ENCODE data around the gene ARNT2.

The ARNT2 gene

DNA sequence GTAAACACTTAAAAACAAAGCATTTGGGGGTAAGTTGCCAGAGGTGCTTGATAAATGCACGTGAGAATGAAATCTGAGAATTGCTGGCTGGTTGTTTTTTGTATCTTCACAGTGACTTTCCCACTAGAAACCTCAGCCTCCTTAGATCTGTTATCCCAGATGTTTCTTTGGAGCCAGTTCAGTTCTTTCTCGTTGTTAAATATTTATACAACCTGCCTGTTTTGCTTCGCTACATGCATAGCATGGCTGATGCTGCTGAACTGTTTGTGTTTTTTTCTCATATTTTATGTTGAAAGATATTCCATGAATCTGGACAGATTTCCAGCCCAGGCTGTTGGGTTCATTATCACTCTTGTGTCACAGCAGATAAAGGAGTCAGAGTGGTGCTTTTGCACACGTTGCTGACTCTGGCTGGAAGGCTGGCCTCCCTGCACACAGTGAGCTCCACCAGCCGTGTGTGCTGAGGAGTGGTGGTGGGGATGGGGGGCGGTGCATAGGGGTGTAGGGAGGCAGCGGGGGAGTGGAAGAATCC lies 80.2 kb downstream of the ARNT2 start:
- TF ChIP-seq ZNF70 (CRISPR knock-in tag; IDR thresholded peaks at IDR 0.05) (no peak), TOX (CRISPR knock-in tag; IDR thresholded peaks at IDR 0.05; ENCODE audit: borderline replicate concordance) (no peak), TCF4 (CRISPR knock-in tag; IDR thresholded peaks at IDR 0.05; ENCODE audit: borderline replicate concordance) (no peak), ESRRG (CRISPR knock-in tag; IDR thresholded peaks at IDR 0.05) (no peak), OSR1 (CRISPR knock-in tag; IDR thresholded peaks at IDR 0.05) (no peak)
- TF ChIP-seq, protein P1, sequence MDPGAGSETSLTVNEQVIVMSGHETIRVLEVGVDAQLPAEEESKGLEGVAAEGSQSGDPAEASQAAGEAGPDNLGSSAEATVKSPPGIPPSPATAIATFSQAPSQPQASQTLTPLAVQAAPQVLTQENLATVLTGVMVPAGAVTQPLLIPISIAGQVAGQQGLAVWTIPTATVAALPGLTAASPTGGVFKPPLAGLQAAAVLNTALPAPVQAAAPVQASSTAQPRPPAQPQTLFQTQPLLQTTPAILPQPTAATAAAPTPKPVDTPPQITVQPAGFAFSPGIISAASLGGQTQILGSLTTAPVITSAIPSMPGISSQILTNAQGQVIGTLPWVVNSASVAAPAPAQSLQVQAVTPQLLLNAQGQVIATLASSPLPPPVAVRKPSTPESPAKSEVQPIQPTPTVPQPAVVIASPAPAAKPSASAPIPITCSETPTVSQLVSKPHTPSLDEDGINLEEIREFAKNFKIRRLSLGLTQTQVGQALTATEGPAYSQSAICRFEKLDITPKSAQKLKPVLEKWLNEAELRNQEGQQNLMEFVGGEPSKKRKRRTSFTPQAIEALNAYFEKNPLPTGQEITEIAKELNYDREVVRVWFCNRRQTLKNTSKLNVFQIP (CRISPR knock-in tag; IDR thresholded peaks at IDR 0.05; ENCODE audit: borderline replicate concordance, low read depth) = no peak
- ATAC-seq = no peak

DNA sequence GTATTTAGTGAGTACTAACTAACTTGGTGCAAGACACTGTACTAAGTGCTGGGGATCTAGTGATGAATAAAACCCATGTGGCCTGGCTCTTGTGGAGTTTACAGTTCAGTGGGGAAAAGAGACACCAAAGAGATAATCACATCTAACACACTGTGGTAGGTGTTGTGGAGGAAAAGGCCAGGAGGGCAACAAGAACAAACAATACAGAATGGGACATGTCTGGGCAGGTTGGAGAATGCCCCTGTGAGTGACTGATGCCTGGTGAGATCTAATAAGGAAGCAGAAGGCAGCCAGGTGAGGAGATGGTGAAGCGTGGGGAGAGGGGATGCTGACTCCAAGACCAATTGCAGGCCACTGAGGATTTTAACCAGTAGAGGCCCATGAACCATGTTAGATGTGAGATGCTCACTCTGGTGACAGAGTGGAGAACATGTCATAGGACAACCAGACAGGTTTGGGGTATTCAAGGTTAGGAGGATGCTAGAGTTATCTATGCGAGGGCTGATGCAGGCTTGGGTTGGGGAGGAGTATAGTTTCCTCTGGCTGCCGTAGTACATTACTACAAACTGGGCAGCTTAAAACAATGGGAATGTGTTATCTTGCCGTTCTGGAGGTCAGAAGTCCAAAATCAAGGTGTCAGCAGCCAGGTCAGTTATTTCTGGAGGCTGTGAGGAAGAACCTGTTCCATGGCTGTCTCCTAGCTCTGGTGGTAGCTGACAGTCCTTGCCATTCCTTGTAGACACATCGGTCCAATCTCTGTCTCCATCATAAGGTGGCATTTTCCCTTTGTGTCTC lies 81.4 kb downstream of the ARNT2 start:
- no peak for ATAC-seq
- TF ChIP-seq, protein P2, sequence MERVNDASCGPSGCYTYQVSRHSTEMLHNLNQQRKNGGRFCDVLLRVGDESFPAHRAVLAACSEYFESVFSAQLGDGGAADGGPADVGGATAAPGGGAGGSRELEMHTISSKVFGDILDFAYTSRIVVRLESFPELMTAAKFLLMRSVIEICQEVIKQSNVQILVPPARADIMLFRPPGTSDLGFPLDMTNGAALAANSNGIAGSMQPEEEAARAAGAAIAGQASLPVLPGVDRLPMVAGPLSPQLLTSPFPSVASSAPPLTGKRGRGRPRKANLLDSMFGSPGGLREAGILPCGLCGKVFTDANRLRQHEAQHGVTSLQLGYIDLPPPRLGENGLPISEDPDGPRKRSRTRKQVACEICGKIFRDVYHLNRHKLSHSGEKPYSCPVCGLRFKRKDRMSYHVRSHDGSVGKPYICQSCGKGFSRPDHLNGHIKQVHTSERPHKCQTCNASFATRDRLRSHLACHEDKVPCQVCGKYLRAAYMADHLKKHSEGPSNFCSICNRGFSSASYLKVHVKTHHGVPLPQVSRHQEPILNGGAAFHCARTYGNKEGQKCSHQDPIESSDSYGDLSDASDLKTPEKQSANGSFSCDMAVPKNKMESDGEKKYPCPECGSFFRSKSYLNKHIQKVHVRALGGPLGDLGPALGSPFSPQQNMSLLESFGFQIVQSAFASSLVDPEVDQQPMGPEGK (CRISPR knock-in tag; IDR thresholded peaks at IDR 0.05; ENCODE audit: borderline replicate concordance) = no peak
- TF ChIP-seq ESRRG (CRISPR knock-in tag; IDR thresholded peaks at IDR 0.05) (no peak), TOX (CRISPR knock-in tag; IDR thresholded peaks at IDR 0.05; ENCODE audit: borderline replicate concordance) (no peak), ZFP30 (CRISPR knock-in tag; IDR thresholded peaks at IDR 0.05) (no peak), ZNF8 (CRISPR knock-in tag; IDR thresholded peaks at IDR 0.05) (no peak), ZFP3 (CRISPR knock-in tag; IDR thresholded peaks at IDR 0.05) (no peak), BACH2 (CRISPR knock-in tag; IDR thresholded peaks at IDR 0.05; ENCODE audit: borderline replicate concordance) (no peak), ARNTL (CRISPR knock-in tag; IDR thresholded peaks at IDR 0.05; ENCODE audit: borderline replicate concordance, low read depth) (no peak), GLIS3 (CRISPR knock-in tag; IDR thresholded peaks at IDR 0.05) (no peak), TCF4 (CRISPR knock-in tag; IDR thresholded peaks at IDR 0.05; ENCODE audit: borderline replicate concordance) (no peak), ISL1 (CRISPR knock-in tag; IDR thresholded peaks at IDR 0.05) (no peak), ZC3H10 (CRISPR knock-in tag; IDR thresholded peaks at IDR 0.05) (no peak), ZNF70 (CRISPR knock-in tag; IDR thresholded peaks at IDR 0.05) (no peak), PPARA (CRISPR knock-in tag; IDR thresholded peaks at IDR 0.05; ENCODE audit: borderline replicate concordance) (no peak), SNAI2 (CRISPR knock-in tag; IDR thresholded peaks at IDR 0.05) (no peak)
- TF ChIP-seq, protein P3, sequence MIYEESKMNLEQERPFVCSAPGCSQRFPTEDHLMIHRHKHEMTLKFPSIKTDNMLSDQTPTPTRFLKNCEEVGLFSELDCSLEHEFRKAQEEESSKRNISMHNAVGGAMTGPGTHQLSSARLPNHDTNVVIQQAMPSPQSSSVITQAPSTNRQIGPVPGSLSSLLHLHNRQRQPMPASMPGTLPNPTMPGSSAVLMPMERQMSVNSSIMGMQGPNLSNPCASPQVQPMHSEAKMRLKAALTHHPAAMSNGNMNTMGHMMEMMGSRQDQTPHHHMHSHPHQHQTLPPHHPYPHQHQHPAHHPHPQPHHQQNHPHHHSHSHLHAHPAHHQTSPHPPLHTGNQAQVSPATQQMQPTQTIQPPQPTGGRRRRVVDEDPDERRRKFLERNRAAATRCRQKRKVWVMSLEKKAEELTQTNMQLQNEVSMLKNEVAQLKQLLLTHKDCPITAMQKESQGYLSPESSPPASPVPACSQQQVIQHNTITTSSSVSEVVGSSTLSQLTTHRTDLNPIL (CRISPR knock-in tag; IDR thresholded peaks at IDR 0.05; ENCODE audit: low read depth) = no peak
- TF ChIP-seq, protein P4, sequence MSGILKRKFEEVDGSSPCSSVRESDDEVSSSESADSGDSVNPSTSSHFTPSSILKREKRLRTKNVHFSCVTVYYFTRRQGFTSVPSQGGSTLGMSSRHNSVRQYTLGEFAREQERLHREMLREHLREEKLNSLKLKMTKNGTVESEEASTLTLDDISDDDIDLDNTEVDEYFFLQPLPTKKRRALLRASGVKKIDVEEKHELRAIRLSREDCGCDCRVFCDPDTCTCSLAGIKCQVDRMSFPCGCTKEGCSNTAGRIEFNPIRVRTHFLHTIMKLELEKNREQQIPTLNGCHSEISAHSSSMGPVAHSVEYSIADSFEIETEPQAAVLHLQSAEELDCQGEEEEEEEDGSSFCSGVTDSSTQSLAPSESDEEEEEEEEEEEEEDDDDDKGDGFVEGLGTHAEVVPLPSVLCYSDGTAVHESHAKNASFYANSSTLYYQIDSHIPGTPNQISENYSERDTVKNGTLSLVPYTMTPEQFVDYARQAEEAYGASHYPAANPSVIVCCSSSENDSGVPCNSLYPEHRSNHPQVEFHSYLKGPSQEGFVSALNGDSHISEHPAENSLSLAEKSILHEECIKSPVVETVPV (CRISPR knock-in tag; IDR thresholded peaks at IDR 0.05) = no peak
- TF ChIP-seq, protein P1 (CRISPR knock-in tag; IDR thresholded peaks at IDR 0.05; ENCODE audit: borderline replicate concordance, low read depth) = no peak

DNA sequence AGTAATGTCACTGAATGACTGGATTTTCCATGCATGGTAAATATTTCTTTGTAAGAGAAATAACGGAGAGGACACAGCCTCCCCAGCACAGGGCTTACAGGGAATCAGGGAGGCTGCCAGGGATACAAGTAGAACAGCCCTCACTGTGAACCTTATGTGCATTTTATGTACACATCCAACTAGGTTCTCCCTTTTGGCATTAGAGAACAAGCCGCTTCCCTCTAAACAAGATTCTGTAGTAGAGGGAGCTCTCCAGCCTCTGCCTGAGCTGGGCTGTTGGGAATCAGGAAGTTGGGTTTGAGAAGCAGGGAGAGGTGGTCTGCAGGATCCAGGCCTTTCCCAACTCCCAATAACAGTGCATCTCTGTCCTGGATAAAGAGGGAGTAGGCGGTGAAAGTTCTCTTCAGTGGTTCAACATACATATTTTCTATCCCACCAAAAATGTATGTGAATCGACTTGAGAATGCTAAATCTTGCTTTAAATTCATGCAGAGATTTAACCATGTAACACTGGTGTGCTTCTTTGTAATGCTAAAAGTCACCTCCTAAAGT lies 83.7 kb downstream of the ARNT2 start:
- no peak for ATAC-seq
- TF ChIP-seq, protein P2 (CRISPR knock-in tag; IDR thresholded peaks at IDR 0.05; ENCODE audit: borderline replicate concordance) = no peak
- TF ChIP-seq GLIS3 (CRISPR knock-in tag; IDR thresholded peaks at IDR 0.05) (no peak), TOX (CRISPR knock-in tag; IDR thresholded peaks at IDR 0.05; ENCODE audit: borderline replicate concordance) (no peak), ZNF8 (CRISPR knock-in tag; IDR thresholded peaks at IDR 0.05) (no peak), ISL1 (CRISPR knock-in tag; IDR thresholded peaks at IDR 0.05) (no peak), RARB (CRISPR knock-in tag; IDR thresholded peaks at IDR 0.05) (no peak), PPARA (CRISPR knock-in tag; IDR thresholded peaks at IDR 0.05; ENCODE audit: borderline replicate concordance) (no peak), TCF4 (CRISPR knock-in tag; IDR thresholded peaks at IDR 0.05; ENCODE audit: borderline replicate concordance) (no peak), OSR1 (CRISPR knock-in tag; IDR thresholded peaks at IDR 0.05) (no peak)
- TF ChIP-seq, protein P3 (CRISPR knock-in tag; IDR thresholded peaks at IDR 0.05; ENCODE audit: low read depth) = no peak
- TF ChIP-seq, protein P1 (CRISPR knock-in tag; IDR thresholded peaks at IDR 0.05; ENCODE audit: borderline replicate concordance, low read depth) = no peak
